Fibroblast of pulmonary artery (primary cell): ENCODE data around the gene SGO1.

Source experiments
- DNase-seq: peaks from one replicate; pipeline ENCODE4 v3.0.0-alpha.2; 2010; ENCODE audit warnings: low read depth
- H3K4me3 ChIP-seq: replicated peaks from 2 replicates; pipeline ENCODE4 v1.5.1; 2011; ENCODE audit warnings: low read depth, mild to moderate bottlenecking, control low read depth, low read length, moderate library complexity
- CTCF ChIP-seq: IDR thresholded peaks from 2 replicates; pipeline ENCODE4 v1.5.1; 2011; ENCODE audit warnings: mild to moderate bottlenecking, control low read depth, low read length, inconsistent platforms; ENCODE audit errors: missing control alignments

SGO1 gene

DNA sequence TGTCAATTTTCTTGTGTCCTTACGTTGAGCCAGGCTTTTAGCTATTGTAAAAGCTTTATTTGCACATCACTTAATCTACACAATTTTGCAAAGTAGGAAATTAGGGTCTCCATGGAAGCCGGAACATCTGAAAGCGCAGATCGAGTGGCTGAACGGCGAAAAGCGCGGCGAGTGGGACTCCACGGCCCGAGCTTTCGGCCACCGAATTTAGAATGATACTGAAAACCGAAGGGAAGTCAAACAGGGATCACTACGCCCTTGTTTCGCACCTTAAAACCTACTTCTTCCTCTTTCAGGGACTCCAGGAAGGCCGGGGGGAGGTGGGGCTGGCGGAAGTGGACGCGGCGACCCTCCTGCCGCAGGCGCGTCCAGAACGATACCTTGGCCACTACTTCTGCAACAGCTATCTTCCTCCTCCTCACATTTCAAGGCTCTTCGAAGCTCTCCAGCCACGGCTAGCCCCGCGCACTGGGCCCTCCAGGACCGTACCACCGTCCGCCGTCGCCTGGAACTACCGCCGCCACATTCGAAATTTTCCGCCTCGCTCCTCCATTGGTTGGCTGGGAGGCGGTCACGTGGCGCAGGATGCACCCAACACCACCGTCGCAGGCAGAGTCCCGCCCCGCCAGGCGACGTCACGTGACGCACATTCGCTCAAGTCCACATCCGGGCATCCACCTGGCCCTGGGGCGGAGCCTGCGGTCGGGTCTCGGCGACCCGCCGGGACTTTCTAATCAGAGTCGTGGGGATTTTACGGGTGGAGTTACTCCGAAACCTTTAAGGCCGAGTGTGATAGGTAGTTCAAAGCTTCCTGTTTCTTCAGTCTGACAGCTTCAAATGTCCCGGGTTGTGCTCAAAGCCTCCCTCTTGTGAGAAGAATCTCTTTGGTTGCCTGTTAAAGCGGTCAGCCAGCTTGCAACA is at the start of gene SGO1:
Gene SGO1 (minus strand): TSS at position 528 of the 921 bp plus-strand sequence. CDS start 2,179 bp downstream, outside the sequence.
- H3K4me3 ChIP-seq: peak within 1 kb of the TSS; percentile 91
- no peak for TF ChIP-seq CTCF
- DNase-seq: peak; percentile 98

GRCh38 chr3:20235796-20236195 is 49.8 kb upstream of the SGO1 start:
- no peak for DNase-seq
- no peak overlapping the region for H3K4me3 ChIP-seq
- TF ChIP-seq CTCF: no peak

DNA sequence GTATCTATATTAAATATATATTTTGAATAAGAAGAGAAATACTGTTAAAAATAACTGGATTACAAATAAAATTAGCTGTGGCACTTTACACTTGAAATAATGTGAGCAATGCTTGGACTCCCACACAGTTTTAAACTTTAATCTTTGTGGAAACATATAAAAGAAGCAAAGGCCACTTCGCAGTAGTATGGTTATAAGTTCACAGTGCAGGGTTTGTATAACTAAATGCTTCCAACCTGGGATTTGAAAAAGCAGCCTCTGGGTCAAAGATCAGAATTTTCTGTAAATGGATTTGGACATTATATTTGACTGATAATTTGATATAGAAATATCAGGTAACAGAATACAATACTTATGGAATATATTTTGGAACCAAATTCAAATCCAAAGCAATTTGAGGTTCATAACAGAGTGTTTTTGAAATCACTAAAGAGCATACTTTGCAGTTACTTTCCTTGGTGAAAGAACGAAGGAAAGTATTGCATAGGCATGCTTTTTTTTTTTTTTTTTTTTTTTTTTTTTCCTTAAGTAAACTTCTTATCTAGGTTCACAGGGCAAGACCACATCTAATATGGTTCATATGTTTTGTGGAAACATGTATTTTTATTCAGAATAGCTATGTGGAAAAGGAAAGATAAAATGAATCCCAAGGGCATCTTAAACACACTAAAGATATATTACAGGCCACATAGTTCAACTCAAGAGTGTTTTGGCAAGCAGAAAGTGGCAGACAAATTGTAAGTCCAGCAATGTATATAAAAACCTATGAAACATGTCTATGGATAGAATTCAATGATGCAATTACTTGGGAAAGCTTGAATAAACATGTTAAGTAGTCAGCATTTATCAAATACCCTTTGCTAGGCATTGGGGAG is 47.1 kb upstream of the SGO1 start:
- DNase-seq: no peak
- H3K4me3 ChIP-seq: no peak overlapping the region
- no peak for TF ChIP-seq CTCF

DNA sequence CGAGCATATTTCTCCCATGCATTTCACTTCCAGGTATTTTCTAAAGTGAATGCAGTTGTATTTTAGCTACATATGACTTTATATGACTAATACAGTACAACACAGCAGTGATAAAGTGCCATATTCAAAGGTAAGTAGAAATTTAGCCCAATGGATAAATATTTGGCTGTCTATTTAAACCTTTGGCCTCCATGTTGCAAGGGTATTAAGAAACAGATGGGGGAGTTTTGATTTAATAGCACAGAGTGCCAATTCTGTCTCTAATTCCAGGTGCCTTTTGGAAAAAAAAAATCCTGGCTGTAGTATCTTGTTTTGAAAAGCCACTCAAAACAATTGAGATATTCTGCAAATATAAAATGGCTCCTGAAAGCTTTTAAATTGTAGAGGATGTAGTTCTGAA is 44.9 kb upstream of the SGO1 start:
- no peak overlapping the region for H3K4me3 ChIP-seq
- TF ChIP-seq CTCF: no peak
- no peak for DNase-seq

DNA sequence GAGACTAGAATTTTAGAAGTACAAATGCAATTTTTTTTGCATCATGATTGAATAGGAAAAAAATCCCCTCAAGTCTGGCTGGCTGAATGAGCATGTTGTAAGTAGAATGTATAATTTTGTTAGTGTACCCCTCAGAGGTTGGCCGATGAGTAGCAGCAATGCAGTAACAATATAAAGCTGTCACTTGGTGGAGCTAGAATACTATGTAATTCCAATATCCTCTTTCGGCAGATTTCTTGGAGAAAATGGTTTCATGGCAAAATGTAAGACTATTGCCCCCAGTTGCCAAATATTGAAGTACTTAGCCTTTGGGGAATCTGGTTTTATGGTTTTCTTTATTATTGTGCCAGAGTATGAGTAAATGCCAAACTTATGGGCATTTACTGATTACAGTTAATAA is 39.8 kb upstream of the SGO1 start:
- peak; percentile 57 for DNase-seq
- TF ChIP-seq CTCF: peak; percentile 44
- H3K4me3 ChIP-seq: no peak overlapping the region

GRCh38 chr3:20222274-20222673 is 36.3 kb upstream of the SGO1 start:
- TF ChIP-seq CTCF: no peak
- no peak for DNase-seq

More at GRCh38 chr3:20222274-20222673, 36.3 kb upstream of the SGO1 start:
- H3K4me3 ChIP-seq: no peak overlapping the region
